Astrocyte (in vitro differentiated cells and primary cell): ENCODE measurements around the gene SCARF2.

Experiments used
- EZH2 ChIP-seq: IDR thresholded peaks from 2 replicates; pipeline ENCODE4 v1.6.1; 2012; ENCODE audit warnings: mild to moderate bottlenecking, low read length, inconsistent platforms; ENCODE audit not compliant: insufficient read depth
- TF ChIP-seq, protein P1 (sequence below): IDR thresholded peaks from 2 replicates; pipeline ENCODE4 v1.5.1; 2011; ENCODE audit warnings: low read depth, mild to moderate bottlenecking, inconsistent platforms, low read length, moderate library complexity; ENCODE audit not compliant: insufficient read depth

DNA sequence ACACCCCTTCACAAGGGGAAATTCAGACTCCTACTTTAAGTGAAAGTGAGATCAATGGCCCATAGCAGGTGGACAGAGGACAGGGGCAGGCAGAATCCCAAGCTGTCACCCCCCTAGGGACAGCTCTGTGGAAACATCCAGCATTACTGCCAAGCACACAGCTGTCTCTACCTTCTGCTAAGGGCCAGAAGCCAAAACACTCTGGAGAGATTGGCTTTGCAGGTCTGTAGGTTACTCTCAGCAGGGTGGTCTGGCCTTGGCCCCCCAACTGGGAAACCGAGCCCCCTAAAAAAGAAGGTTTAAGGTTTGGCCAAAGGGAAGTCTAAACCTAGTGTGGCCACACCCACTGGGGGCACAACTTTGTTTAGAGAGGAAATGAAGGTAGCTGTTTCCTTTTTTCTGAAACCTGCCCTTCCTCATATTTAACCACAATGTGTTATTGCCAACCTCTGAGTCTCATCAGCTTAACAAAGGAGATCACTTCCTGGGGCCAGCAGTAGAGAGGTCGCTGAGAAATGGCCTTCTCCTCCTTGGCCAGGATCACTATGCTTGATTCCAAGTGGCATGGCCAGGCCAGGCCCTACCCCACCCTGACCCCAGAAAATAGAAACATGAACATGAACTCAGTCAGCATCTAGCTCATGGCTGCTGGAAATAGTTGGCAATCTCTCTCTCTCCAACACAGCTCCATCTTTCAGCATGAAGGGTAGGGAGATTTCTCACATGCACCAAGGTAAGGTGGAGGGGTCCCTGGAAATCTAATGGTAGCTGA is 25.9 kb upstream of the SCARF2 start:
- TF ChIP-seq EZH2, result no peak
- TF ChIP-seq, protein P1, sequence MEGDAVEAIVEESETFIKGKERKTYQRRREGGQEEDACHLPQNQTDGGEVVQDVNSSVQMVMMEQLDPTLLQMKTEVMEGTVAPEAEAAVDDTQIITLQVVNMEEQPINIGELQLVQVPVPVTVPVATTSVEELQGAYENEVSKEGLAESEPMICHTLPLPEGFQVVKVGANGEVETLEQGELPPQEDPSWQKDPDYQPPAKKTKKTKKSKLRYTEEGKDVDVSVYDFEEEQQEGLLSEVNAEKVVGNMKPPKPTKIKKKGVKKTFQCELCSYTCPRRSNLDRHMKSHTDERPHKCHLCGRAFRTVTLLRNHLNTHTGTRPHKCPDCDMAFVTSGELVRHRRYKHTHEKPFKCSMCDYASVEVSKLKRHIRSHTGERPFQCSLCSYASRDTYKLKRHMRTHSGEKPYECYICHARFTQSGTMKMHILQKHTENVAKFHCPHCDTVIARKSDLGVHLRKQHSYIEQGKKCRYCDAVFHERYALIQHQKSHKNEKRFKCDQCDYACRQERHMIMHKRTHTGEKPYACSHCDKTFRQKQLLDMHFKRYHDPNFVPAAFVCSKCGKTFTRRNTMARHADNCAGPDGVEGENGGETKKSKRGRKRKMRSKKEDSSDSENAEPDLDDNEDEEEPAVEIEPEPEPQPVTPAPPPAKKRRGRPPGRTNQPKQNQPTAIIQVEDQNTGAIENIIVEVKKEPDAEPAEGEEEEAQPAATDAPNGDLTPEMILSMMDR, result no peak
